GM06990 (cell line): Measurements from ENCODE around the gene RALGPS2.
A peak's percentile ranks its signal among the peaks of the same experiment; 100 is the strongest.

Source experiments
- DNase-seq: peaks from one replicate; pipeline ENCODE4 v3.0.0-alpha.2; 2011; ENCODE audit not compliant: insufficient read length; ENCODE audit errors: extremely low read depth
- H3K27me3 ChIP-seq: replicated peaks from 2 replicates; pipeline ENCODE4 v1.6.0; 2011; ENCODE audit warnings: low read length; ENCODE audit not compliant: control insufficient read depth, insufficient read depth
- H3K36me3 ChIP-seq: 2 replicates; pipeline ENCODE4 v1.5.1; 2011; ENCODE audit warnings: low read length; ENCODE audit not compliant: control insufficient read depth, insufficient read depth
- H3K4me3 ChIP-seq: replicated peaks from 2 replicates; pipeline ENCODE4 v1.5.1; 2011; ENCODE audit warnings: low read depth, mild to moderate bottlenecking, control low read depth, low read length
- CTCF ChIP-seq: IDR thresholded peaks from 2 replicates; pipeline ENCODE4 v1.5.1; 2011; ENCODE audit warnings: low read length, control low read depth, mild to moderate bottlenecking, inconsistent platforms; ENCODE audit not compliant: insufficient read depth, poor library complexity, severe bottlenecking

Gene RALGPS2

GRCh38 chr1:178724376-178724727 is 692 bp upstream of the RALGPS2 start:
- Histone ChIP-seq H3K4me3 (peak overlapping the region; percentile 66), H3K27me3 (peaks cover 2% of the 10 kb centered on the region), H3K36me3 (no peaks in the 10 kb centered on the region)
- no peak for TF ChIP-seq CTCF
- no peak for DNase-seq

- DNase-seq: peak; percentile 26
- Histone ChIP-seq H3K4me3 (peak overlapping the region; percentile 66), H3K27me3 (peaks cover 2% of the 10 kb centered on the region), H3K36me3 (no peaks in the 10 kb centered on the region)
- no peak for TF ChIP-seq CTCF
Measured at GRCh38 chr1:178725466-178726086, 532 bp downstream of the RALGPS2 start.

GRCh38 chr1:178726087-178726517 is 1.1 kb downstream of the RALGPS2 start:
- no peak for TF ChIP-seq CTCF
- DNase-seq: peak; percentile 8
- H3K27me3 ChIP-seq: peaks cover 2% of the 10 kb centered on the region
- no peaks in the 10 kb centered on the region for H3K36me3 ChIP-seq
- H3K4me3 ChIP-seq: peak overlapping the region; percentile 66

- no peak for TF ChIP-seq CTCF
Measured at GRCh38 chr1:178726545-178726944, 1.5 kb downstream of the RALGPS2 start.

GRCh38 chr1:178727014-178727895 is 2.2 kb downstream of the RALGPS2 start:
- peaks cover 2% of the 10 kb centered on the region for H3K27me3 ChIP-seq
- H3K4me3 ChIP-seq: no peak overlapping the region
- TF ChIP-seq CTCF: no peak
- H3K36me3 ChIP-seq: no peaks in the 10 kb centered on the region
- DNase-seq: no peak

More at GRCh38 chr1:178726545-178726944, 1.5 kb downstream of the RALGPS2 start:
- no peak for DNase-seq
- Histone ChIP-seq H3K4me3 (no peak overlapping the region; the same call in 1 of the 2 replicates), H3K36me3 (no peaks in the 10 kb centered on the region), H3K27me3 (peaks cover 2% of the 10 kb centered on the region)
